Measurements from ENCODE around the gene PTPRCAP.
A peak's percentile ranks its signal among the peaks of the same experiment; 100 is the strongest.
"Not testable (repeated sequence)": the region's sequence is repeated elsewhere in the genome, so short reads cannot be mapped to it uniquely, and the experiment has no call there.

PTPRCAP gene, protein sequence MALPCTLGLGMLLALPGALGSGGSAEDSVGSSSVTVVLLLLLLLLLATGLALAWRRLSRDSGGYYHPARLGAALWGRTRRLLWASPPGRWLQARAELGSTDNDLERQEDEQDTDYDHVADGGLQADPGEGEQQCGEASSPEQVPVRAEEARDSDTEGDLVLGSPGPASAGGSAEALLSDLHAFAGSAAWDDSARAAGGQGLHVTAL

DNA sequence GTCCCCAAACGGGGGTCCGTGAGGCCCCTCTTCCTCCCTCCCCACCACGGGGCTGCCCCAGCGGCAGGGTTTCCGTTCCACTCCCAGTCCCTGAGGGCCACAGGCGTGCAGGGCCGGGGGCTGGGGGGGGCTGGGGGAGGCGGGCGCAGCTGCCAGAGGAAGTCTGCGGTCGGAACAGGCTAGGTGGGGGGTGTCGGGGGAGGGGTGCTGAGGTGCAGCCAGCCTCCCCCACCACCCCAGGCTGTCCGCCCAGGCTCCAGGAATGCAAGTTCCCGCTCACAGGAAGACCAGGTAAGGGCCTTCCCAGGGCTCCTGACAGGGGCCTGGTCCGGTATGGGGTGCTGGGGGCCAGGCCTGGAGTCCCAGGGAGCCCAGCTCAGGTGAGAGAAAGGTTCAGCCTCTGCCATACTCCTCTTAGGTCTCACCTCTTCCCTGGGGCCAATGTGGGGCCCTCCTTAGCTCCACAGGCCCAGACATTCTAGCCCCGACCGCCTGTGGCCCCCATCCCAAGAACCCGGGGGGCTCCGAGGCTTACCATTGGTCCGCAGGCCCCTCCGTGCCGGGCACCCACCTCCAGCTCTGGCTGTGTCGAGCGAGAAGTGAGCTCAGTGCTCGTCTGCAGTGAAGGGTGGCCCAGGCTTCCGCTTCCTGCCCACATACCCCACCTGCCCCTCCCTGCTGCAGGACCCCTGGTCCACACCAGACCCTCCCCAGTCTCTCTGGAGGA lies at the start of gene PTPRCAP:
PTPRCAP (minus strand) TSS at position 601 of the 727 bp plus-strand sequence; CDS start at position 538, 63 bp downstream.
- no peaks in the 10 kb centered on the region for H3K27me3 Mint-ChIP-seq
- H3K36me3 Mint-ChIP-seq (ENCODE audit: low read depth) = peaks cover 98% of the 10 kb centered on the region
- no peaks in the 10 kb centered on the region for H3K9me3 Mint-ChIP-seq
- no peak within 1 kb of the TSS for H3K27ac Mint-ChIP-seq
- H3K4me1 Mint-ChIP-seq (ENCODE audit: low read depth) = peaks cover 62% of the 10 kb centered on the region
- H3K4me3 Mint-ChIP-seq = no peak within 1 kb of the TSS
- intact Hi-C loops (cut with micrococcal nuclease) = loop anchor here (5.0 kb wide), 1 partner anchor 70 kb away; the partner anchor contains the start of genes CDK2AP2 and PITPNM1

DNA sequence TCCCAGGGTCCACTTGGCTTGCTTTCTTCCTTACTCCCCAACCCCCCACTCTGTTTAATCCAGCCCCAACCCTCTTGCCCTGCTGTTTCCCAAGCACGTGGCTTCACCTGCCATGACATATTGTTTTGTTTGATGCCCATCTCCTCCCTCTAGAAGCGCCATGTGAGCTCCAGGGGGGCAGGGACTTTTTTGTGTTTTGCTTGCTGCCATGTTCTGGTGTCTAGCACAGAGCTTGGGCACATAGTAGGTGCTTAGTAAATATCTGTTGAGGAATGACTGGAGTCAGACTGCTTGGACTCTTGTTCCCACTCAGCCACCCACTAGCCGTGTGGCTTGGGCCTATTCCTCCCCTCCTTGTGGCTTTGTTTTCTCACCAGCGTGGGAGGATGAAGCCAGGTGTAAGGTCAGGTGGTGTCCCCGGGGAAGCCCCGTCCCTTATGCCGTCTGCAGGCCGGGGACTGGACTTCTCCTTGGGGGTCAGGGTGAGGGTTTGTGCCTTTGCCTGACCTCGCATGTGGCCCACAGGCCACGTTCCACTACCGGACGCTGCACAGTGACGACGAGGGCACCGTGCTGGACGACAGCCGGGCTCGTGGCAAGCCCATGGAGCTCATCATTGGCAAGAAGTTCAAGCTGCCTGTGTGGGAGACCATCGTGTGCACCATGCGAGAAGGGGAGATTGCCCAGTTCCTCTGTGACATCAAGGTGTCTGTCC lies 49.2 kb upstream of the PTPRCAP start:
- Mint-ChIP-seq H3K27me3 (no peaks in the 10 kb centered on the region), H3K9me3 (no peaks in the 10 kb centered on the region), H3K27ac (peak overlapping the region; percentile 62), H3K4me1 (ENCODE audit: low read depth) (peaks cover 48% of the 10 kb centered on the region), H3K36me3 (ENCODE audit: low read depth) (peaks cover 77% of the 10 kb centered on the region), H3K4me3 (no peak overlapping the region)
- intact Hi-C loops (cut with micrococcal nuclease) = no loop called here

DNA sequence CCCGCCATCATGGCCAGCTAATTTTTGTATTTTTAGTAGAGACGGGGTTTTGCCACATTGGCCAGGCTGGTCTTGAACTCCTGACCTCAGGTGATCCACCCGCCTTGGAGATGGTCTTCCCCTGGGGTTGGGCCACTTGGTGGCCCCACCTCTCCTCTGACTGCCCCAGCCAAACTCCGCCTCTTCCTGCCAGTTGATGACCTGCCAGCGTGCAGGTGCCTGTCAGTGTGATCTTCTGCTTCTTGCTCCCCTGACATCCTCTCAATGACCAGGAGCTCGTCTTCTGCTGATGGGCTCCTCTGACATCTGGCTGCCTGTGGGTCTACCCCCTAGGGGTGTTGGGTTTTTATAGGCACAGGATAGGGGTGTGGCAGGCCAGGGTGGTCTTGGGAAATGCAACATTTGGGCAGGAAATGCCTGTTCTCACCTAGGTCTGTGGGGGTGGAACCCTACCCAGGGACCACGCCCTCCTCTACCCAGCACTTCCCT lies 48.4 kb upstream of the PTPRCAP start:
- Mint-ChIP-seq H3K36me3 (ENCODE audit: low read depth) (peaks cover 70% of the 10 kb centered on the region), H3K27ac (peak overlapping the region; percentile 62), H3K4me1 (ENCODE audit: low read depth) (peaks cover 48% of the 10 kb centered on the region), H3K4me3 (peak overlapping the region; percentile 33)
- intact Hi-C loops (cut with micrococcal nuclease); H3K27me3 Mint-ChIP-seq; H3K9me3 Mint-ChIP-seq: not testable (repeated sequence)

DNA sequence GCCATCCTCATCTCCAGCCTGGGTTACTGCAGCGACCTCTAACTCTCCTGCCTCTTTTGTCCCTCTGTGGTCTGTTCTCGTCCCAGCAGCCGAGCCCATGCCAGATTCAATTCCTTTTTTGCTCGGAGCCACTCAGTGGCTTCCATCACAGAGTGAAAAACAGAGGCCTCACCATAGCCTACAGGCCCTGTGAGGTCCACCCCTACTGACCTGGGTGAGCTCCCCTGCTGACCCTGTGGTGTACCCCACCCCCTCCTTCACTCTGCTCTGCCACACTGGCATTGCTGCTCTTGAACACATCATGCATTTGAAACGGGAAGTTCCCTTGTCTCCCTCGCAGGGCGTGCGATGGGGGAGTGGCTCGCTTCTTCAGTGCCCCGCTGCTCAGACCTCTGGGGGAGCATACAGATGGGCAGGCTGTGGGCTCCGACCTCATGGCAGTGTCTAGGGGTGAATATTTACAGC lies 47.4 kb upstream of the PTPRCAP start:
- Mint-ChIP-seq H3K4me3 (peak overlapping the region; percentile 74), H3K27me3 (no peaks in the 10 kb centered on the region), H3K4me1 (ENCODE audit: low read depth) (peaks cover 48% of the 10 kb centered on the region), H3K27ac (peak overlapping the region; percentile 89), H3K36me3 (ENCODE audit: low read depth) (peaks cover 60% of the 10 kb centered on the region), H3K9me3 (no peaks in the 10 kb centered on the region)
- intact Hi-C loops (cut with micrococcal nuclease) = no loop called here

DNA sequence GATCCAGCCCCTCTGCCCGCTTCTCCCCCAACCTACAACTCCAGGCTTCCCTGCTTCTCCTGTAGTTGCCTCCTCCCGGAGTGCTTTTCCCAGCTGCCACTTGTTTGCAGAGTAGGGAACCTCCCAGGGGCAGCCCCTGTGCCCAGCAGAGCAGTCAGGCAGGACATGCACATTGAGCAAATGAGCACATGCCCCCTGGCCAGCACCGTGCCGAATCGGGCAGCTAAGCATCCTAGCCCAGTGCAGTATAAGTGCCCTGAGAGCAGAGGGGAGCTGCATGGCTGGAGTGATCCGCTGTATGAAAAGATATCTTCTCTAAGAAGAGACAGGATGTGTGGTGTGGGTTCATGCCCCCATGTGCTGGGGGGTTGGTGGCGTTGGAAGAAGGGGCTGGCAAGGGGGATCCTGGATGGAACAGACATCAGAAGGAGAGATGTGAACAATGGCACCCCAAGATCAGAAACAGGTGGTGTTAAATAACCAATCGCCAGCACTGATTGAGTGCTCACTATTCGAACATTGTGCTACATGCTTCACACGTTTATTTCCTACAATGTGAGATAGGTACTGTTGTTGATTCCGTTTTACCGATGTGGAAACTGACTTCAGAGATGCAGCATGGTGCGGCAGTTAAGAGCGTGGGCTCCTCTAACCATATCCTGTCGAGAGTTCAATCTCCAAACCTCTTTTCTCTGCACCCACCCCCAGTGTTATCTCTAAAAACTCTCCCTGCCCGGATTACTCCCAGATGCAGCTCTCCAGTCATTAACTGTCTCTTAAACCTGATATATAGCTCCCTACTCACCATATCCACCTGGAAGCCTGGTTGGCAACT lies 46.6 kb upstream of the PTPRCAP start:
- Mint-ChIP-seq H3K27ac (peak overlapping the region; percentile 96), H3K9me3 (no peaks in the 10 kb centered on the region), H3K36me3 (ENCODE audit: low read depth) (peaks cover 52% of the 10 kb centered on the region), H3K4me1 (ENCODE audit: low read depth) (peaks cover 48% of the 10 kb centered on the region), H3K27me3 (no peaks in the 10 kb centered on the region), H3K4me3 (peak overlapping the region; percentile 91)
- intact Hi-C loops (cut with micrococcal nuclease) = loop anchor here (1.0 to 2.0 kb wide), 3 partner anchors 15 to 41 kb away; partner anchors contain the start of genes CORO1B and TMEM134

DNA sequence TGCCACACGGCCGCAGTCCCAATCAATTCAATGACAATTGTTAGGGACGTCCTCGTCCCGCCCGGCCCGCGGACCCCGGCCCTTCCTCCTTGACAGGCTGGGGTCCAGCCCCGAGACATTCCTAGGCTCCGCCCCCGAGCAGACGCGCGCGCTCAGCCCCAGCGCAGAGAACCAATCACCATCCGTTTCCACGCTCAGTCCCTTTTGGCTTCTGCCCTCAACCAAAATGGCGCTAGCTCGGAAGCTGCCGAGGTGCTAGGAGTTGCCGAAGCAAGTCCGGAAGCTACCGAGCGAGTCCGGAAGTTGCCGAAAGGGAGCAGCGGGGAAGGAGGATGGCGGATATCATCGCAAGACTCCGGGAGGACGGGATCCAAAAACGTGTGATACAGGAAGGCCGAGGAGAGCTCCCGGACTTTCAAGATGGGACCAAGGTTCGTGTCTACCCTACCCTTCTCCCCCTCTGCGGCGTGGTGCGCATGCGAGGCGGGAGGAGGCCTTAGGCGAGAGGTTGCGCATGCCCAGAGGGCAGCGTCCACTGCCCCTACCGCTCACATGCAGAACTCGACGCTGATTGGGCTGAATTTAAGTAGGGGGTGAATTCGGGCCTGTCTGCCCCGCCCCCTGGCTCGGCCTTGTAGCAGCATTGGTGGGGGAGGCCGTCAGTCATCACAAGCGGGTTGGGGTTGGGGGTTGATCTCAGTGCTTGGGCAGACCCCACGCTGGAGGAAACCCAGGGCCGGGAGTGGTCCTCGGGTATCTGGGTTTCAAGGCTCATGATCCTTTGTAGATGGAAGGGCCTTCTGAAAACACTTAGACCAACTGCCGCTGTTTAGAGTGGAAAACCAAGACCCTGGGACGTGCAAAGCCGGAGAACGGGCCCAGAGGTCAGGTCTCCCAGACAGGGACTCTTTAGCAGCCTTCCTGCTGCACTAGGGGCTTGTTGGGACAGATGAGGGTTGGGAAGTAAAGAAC lies 45.6 kb upstream of the PTPRCAP start, which contains the start of gene AIP:
AIP (plus strand) TSS at position 200 of the 972 bp plus-strand sequence; CDS start at position 333, 133 bp downstream.
- peaks cover 47% of the 10 kb centered on the region for H3K4me1 Mint-ChIP-seq (ENCODE audit: low read depth)
- H3K27me3 Mint-ChIP-seq = peaks cover 3% of the 10 kb centered on the region
- H3K27ac Mint-ChIP-seq = peak within 1 kb of the TSS; percentile 96
- intact Hi-C loops (cut with micrococcal nuclease) = loop anchor here (1.0 to 2.0 kb wide), 3 partner anchors 14 to 40 kb away; partner anchors contain the start of genes CORO1B and TMEM134
- H3K9me3 Mint-ChIP-seq = no peaks in the 10 kb centered on the region
- peaks cover 42% of the 10 kb centered on the region for H3K36me3 Mint-ChIP-seq (ENCODE audit: low read depth)
- peak within 1 kb of the TSS; percentile 91 for H3K4me3 Mint-ChIP-seq

DNA sequence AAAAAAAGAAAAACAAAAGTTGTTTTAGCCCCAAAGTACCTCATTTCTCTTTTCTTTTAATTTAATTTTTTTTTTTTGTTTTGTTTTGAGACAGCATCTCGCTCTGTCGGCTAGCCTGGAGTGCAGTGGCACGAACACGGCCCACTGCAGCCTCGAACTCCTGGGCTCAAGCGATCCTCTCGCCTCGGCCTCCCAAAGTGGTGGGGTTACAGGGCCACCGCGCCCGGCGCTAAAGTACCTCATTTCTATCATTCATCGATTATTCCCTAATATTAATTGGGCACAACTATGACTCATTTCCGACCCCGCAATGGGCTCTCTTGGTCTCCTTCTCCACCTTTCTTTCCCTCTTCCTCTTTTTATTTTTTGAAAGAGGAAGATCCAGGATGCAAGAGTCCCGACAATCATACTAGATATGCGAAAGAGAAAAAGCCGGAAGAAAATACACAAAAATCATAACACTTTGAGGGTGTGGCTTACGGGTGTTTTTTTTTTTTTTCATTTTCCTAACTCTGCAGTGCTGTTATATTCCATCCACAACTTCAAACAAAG lies 44.9 kb upstream of the PTPRCAP start:
- Mint-ChIP-seq H3K4me3 (peak overlapping the region; percentile 91), H3K27ac (peak overlapping the region; percentile 96), H3K4me1 (ENCODE audit: low read depth) (peaks cover 43% of the 10 kb centered on the region), H3K9me3 (no peaks in the 10 kb centered on the region), H3K36me3 (ENCODE audit: low read depth) (peaks cover 35% of the 10 kb centered on the region), H3K27me3 (peaks cover 8% of the 10 kb centered on the region)
- intact Hi-C loops (cut with micrococcal nuclease) = loop anchor here (2.0 kb wide), 1 partner anchor 14 kb away; the partner anchor contains the start of gene TMEM134

DNA sequence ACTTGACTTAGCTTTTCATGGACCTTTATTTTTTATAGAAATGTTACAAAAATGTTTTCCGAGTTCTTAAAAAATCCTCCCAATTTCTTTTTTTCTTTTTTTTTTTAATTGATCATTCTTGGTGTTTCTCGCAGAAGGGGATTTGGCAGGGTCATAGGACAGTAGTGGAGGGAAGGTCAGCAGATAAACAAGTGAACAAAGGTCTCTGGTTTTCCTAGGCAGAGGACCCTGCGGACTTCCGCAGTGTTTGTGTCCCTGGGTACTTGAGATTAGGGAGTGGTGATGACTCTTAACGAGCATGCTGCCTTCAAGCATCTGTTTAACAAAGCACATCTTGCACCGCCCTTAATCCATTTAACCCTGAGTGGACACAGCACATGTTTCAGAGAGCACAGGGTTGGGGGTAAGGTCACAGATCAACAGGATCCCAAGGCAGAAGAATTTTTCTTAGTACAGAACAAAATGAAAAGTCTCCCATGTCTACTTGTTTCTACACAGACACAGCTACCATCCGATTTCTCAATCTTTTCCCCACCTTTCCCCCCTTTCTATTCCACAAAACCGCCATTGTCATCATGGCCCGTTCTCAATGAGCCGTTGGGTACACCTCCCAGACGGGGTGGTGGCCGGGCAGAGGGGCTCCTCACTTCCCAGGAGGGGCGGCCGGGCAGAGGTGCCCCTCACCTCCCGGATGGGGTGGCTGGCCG lies 40.0 kb upstream of the PTPRCAP start:
- H3K4me1 Mint-ChIP-seq (ENCODE audit: low read depth); intact Hi-C loops (cut with micrococcal nuclease); H3K4me3 Mint-ChIP-seq; H3K9me3 Mint-ChIP-seq; H3K36me3 Mint-ChIP-seq (ENCODE audit: low read depth); H3K27ac Mint-ChIP-seq: not testable (repeated sequence)
- H3K27me3 Mint-ChIP-seq = peaks cover 16% of the 10 kb centered on the region

DNA sequence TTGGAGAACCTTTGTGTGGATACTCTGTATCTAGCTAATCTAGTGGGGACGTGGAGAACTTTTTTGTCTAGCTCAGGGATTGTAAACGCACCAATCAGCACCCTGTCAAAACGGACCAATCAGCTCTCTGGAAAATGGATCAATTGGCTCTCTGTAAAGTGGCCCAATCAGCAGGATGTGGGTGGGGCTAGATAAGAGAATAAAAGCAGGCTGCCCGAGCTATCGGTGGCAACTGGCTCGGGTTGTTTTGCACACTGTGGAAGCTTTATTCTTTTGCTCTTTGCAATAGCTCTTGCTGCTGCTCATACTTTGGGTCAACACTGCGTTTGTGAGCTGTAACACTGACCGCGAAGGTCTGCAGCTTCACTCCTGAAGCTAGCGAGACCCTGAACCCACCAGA lies 39.2 kb upstream of the PTPRCAP start:
- peaks cover 19% of the 10 kb centered on the region for H3K27me3 Mint-ChIP-seq
- H3K27ac Mint-ChIP-seq; H3K36me3 Mint-ChIP-seq (ENCODE audit: low read depth); H3K9me3 Mint-ChIP-seq; intact Hi-C loops (cut with micrococcal nuclease); H3K4me3 Mint-ChIP-seq; H3K4me1 Mint-ChIP-seq (ENCODE audit: low read depth): not testable (repeated sequence)

DNA sequence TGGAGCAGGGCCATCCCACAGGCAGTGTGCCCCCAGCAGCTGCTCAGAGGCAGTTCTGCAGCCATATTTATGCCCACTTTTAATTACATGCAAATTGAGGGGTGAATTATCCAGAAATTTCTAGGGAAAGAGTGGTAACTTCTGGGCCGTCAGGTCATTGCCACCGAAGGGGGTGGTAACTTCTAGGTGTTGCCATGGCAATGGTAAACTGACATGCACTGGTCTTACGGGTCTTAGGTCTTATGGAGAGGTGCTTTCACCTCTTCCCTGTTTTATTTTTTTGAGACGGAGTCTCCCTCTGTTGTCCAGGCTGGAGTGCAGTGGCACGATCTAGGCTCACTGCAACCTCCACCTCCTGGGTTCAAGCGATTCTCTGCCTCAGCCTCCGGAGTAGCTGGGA lies 35.4 kb upstream of the PTPRCAP start:
- peaks cover 13% of the 10 kb centered on the region for H3K27me3 Mint-ChIP-seq
- no peak overlapping the region for H3K27ac Mint-ChIP-seq
- intact Hi-C loops (cut with micrococcal nuclease) = no loop called here
- no peaks in the 10 kb centered on the region for H3K9me3 Mint-ChIP-seq
- H3K4me3 Mint-ChIP-seq = no peak overlapping the region
- H3K36me3 Mint-ChIP-seq (ENCODE audit: low read depth) = peaks cover 8% of the 10 kb centered on the region
- peaks cover 31% of the 10 kb centered on the region for H3K4me1 Mint-ChIP-seq (ENCODE audit: low read depth)

DNA sequence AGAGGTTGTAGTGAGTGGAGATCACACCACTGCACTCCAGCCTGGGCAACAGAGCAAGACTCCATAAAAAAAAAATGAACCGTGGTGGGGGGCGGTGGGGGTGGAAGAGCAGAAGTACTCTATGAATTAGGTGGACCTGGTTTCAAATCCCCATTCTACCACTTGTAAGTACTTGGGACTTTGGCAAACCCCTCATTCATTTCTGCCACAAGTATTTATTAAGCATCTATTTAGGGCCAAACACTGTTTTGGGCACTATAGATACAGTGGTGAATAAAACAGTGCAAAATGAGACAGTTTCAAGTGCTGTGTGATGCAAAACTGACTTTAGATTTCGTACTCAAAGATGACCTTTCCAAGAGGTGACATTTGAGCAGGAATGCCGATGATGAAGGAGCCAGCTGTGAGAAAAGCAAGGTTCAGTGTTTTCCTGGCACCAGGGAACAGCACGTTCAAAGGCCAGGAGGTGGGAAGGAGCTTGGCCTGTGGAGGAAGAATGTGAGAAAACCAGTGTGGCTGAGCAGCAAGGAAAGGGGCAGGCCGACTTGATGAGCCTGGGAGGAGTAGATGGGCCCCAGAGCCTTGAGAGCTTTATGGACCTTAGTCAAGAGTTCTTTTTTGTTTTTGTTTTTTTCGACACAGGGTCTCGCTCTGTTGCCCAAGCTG lies 33.0 kb upstream of the PTPRCAP start:
- Mint-ChIP-seq H3K9me3 (no peaks in the 10 kb centered on the region), H3K4me1 (ENCODE audit: low read depth) (peaks cover 49% of the 10 kb centered on the region), H3K4me3 (no peak overlapping the region), H3K27ac (peak overlapping the region; percentile 82), H3K36me3 (ENCODE audit: low read depth) (peaks cover 23% of the 10 kb centered on the region), H3K27me3 (peaks cover 10% of the 10 kb centered on the region)
- intact Hi-C loops (cut with micrococcal nuclease) = no loop called here

All from dendritic cell treated with granulocyte-macrophage colony-stimulating factor and Interleukin-4, amounts not matched to agents 40 ng/mL and 50 ng/mL, for 4 days (primary cell).